ENCODE measurements around the gene SDR9C7.
"Not testable (repeated sequence)": the region's sequence is repeated elsewhere in the genome, so short reads cannot be mapped to it uniquely, and the experiment has no call there.

Gene SDR9C7

GRCh38 chr12:56933826-56934625 lies at the start of gene SDR9C7:
SDR9C7 (minus strand) TSS chr12:56934408; CDS start chr12:56934261, 147 bp downstream.
- peak within 1 kb of the TSS; percentile 7; the same call in 1 of the 2 replicates for H3K27ac ChIP-seq
- TF ChIP-seq, protein P1, sequence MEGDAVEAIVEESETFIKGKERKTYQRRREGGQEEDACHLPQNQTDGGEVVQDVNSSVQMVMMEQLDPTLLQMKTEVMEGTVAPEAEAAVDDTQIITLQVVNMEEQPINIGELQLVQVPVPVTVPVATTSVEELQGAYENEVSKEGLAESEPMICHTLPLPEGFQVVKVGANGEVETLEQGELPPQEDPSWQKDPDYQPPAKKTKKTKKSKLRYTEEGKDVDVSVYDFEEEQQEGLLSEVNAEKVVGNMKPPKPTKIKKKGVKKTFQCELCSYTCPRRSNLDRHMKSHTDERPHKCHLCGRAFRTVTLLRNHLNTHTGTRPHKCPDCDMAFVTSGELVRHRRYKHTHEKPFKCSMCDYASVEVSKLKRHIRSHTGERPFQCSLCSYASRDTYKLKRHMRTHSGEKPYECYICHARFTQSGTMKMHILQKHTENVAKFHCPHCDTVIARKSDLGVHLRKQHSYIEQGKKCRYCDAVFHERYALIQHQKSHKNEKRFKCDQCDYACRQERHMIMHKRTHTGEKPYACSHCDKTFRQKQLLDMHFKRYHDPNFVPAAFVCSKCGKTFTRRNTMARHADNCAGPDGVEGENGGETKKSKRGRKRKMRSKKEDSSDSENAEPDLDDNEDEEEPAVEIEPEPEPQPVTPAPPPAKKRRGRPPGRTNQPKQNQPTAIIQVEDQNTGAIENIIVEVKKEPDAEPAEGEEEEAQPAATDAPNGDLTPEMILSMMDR (conservative IDR thresholded peaks at IDR 0.05) = no peak
- no peak for TF ChIP-seq ZFX (IDR thresholded peaks at IDR 0.05)

GRCh38 chr12:56983386-56983785 lies 49.2 kb upstream of the SDR9C7 start:
- TF ChIP-seq ZFX (IDR thresholded peaks at IDR 0.05) = no peak
- TF ChIP-seq, protein P1 (conservative IDR thresholded peaks at IDR 0.05) = no peak
- H3K27ac ChIP-seq = no peak overlapping the region

DNA sequence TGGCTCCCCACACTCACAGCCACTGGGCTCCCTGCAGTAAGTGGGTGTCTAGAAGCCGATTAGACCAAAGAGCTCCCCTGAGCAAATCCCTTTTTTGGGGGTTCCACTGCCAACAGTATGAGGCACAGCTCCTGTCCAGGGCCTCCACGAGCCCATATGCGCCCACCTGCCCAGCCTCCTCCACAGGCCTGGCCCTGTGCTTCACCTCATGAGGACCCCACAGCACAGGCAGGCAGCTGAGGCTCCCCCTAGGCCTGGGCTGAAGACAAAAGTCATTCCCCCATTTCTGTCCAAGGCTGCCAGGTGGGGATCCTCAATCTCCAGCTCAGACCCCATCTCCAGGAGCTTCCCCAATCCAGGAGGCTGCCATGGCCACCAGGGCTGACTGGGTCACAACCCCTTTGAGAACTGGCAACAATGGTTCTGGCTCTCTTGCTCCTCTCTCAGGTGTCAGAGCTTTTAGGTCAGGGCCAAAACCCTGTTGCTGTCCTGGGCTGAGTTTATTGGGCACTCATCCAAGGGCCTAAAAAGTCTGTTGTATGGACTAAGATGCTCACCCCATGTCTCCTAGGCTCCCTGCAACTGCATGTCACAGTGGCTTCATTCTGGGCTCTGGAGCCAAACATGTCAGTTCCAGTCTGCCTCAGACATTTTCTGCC lies 48.5 kb upstream of the SDR9C7 start:
- not testable (repeated sequence) for H3K27ac ChIP-seq

DNA sequence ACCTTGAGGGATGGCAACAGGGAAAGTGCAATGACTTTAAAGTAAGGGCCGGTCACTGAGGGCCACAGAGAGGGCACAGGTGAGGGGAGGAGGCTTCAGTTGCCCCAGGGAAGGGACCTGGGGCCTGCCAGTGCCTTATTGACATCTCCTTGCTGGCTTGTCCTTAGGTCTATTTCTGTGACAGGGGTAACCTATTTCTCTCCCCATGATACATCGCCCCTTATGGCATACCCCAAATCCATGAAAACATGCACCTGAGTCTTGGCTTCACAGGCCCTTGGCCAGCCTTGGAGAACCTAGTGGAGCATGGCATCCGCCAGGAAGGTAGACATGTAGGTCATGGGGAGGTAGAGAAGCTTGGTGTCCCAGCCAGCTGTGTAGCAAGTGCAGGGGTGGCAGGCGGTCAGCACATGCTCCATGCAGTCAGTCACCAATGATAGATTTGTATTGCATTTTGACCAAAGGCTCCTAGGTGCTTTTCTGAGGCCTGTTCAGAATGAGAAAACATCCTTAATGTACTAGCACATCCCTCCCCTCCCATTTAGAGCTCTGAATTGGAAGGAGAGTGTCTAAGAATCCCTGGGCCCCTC lies 46.8 kb upstream of the SDR9C7 start:
- no peak overlapping the region for H3K27ac ChIP-seq

GRCh38 chr12:56980268-56980667 lies 46.1 kb upstream of the SDR9C7 start:
- TF ChIP-seq, protein P1 (conservative IDR thresholded peaks at IDR 0.05) = no peak
- no peak for TF ChIP-seq ZFX (IDR thresholded peaks at IDR 0.05)
- no peak overlapping the region for H3K27ac ChIP-seq

More for the DNA sequence above, 46.8 kb upstream of the SDR9C7 start:
- no peak for TF ChIP-seq ZFX (IDR thresholded peaks at IDR 0.05)

GRCh38 chr12:56979628-56980027 lies 45.4 kb upstream of the SDR9C7 start:
- H3K27ac ChIP-seq = no peak overlapping the region
- TF ChIP-seq, protein P1 (conservative IDR thresholded peaks at IDR 0.05) = no peak
- TF ChIP-seq ZFX (IDR thresholded peaks at IDR 0.05) = no peak

DNA sequence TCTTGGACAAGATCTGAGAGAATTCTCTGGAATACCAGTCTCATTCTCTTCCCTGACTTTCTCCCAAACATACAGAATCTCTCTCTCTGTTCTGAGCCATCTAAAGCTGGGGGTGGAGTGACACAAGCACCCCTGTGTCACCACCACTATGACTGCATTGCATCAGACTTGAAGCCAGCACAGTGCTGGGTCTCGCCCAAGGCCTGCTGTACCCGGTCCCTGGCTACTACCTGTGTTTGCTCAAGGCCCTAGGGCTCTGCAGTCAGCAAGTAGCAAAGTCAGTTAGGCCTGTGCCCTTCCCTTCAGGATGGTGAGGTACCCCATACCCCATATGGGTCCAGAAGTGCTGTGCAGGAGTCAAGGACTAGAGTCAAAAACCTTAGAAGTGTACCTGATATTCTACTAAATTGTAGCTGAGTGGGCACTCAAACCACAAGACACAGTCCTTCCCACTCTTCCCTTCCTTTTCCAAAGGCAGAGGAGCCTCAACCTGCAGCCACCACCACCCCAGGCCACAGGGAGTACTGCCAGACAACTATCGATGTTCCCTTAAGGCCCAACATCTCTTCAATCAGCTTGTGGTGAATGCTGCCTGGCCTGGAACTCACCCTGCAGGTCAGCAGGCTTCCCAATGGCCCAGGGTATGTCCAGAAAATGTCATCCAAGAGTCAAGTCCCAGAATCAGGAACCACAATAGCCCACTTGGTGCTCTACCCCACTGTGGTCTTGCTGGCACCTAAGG lies 44.4 kb upstream of the SDR9C7 start:
- TF ChIP-seq, protein P1 (conservative IDR thresholded peaks at IDR 0.05) = no peak
- no peak for TF ChIP-seq ZFX (IDR thresholded peaks at IDR 0.05)
- H3K27ac ChIP-seq = no peak overlapping the region

- not testable (repeated sequence) for H3K27ac ChIP-seq
Measured at GRCh38 chr12:56977361-56977760, 43.2 kb upstream of the SDR9C7 start.

- not testable (repeated sequence) for H3K27ac ChIP-seq
Measured at GRCh38 chr12:56974224-56974623, 40.0 kb upstream of the SDR9C7 start.

GRCh38 chr12:56968910-56969309 lies 34.7 kb upstream of the SDR9C7 start:
- H3K27ac ChIP-seq = not testable (repeated sequence)

- not testable (repeated sequence) for H3K27ac ChIP-seq
Measured at GRCh38 chr12:56965997-56966642, 31.9 kb upstream of the SDR9C7 start.

DNA sequence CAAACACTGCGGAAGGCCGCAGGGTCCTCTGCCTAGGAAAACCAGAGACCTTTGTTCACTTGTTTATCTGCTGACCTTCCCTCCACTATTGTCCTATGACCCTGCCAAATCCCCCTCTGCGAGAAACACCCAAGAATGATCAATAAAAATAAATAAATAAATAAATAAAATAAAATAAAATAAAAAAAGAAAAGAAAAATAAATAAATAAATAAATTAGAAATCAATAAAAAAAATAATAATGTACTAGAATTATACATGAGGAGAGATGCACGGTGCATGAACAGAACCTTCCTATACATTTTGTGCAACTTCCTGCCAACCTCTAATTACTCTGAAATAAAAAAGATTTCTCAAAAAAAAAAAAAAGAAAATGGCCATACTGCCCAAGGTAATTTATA lies 30.9 kb upstream of the SDR9C7 start:
- not testable (repeated sequence) for H3K27ac ChIP-seq

GRCh38 chr12:56963557-56963956 lies 29.3 kb upstream of the SDR9C7 start:
- H3K27ac ChIP-seq = not testable (repeated sequence)

Data from C4-2B (cell line).